GM13976 (cell line): ENCODE results near the gene ATP2B1.
A peak's percentile ranks its signal among the peaks of the same experiment; 100 is the strongest.

Experiments
- DNase-seq: peaks from one replicate; pipeline ENCODE4 v3.0.0; 2012; ENCODE audit warnings: low spot score
- CTCF ChIP-seq: IDR thresholded peaks from 2 replicates; pipeline ENCODE4 v1.5.1; 2012; ENCODE audit warnings: borderline replicate concordance, mild to moderate bottlenecking; ENCODE audit not compliant: insufficient read depth; ENCODE audit errors: extremely low read depth, missing control alignments, control extremely low read depth
- in situ Hi-C: fragments of 300-500 bp; cut with MboI; formaldehyde crosslinking; loops from one replicate; pipeline ENCODE4 v1.12.0; 2022; ENCODE audit warnings: low sequenced_read_pairs, mixed read lengths, inconsistent platforms; ENCODE audit not compliant: unreplicated experiment

Gene ATP2B1

DNA sequence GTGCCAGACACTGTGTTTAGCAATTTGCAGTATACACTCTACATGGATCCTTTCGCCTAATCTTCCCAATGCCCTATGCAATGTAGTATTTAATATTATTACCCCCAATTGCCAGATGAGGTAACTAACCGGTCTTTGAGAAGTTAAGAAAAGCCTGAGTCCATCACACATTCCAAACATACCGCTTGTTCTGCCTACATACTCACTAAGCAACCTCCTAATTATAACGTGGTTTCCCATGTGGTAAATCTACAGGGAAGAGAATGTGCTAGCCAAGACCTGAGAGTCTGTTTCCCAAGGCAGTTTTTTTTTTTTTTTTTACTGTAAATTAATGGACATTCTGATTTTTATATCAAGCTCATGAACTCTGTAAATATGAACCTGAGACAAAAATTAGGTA lies 37.2 kb downstream of the ATP2B1 start:
- TF ChIP-seq CTCF: no peak
- DNase-seq: no peak
- in situ Hi-C loops: no loop called here

DNA sequence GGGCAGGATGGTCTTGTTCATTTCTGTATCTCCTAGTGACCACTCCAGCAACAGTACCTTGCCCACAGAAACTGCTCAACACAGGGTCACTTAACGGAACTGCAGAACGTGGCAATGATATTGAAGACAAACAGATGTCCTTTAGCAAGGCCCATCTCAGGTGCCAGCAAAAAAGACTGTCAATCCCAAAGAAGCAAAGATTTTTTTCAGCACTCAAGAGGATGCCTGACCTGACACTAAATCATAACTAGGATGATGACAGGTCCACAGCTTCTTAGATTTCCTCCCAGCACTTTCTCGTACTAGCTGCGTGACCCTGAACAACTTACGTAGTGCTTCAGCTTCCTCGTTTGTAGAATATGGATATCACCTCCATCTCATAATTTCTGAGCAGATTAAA lies 39.4 kb downstream of the ATP2B1 start:
- TF ChIP-seq CTCF: no peak
- no peak for DNase-seq
- in situ Hi-C loops: no loop called here

- no peak for DNase-seq
- in situ Hi-C loops: no loop called here
- TF ChIP-seq CTCF: no peak
Observed at GRCh38 chr12:89665556-89665955, 43.1 kb downstream of the ATP2B1 start.

DNA sequence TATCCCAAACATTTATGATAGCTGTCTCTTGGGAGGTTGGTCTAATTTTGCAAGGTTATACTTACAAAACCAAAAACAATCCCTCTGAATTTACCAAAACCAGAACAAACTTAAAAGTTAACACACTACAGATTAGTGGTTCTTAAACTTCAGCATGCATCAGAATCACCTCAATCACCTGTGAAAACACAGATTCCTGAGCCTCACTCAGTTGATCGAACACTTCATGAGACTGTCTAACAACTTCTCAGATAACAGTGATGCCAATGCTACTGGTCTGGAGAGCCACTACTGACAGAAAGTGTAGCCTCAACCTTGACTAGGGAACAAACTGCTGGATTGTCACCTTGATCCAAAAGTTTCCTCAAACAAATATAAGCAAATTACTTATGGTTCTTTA lies 44.2 kb downstream of the ATP2B1 start:
- no peak for DNase-seq
- TF ChIP-seq CTCF: no peak
- in situ Hi-C loops: no loop called here

- DNase-seq: peak; percentile 32
- in situ Hi-C loops: no loop called here
- TF ChIP-seq CTCF: no peak
Observed at GRCh38 chr12:89663577-89664357, 44.9 kb downstream of the ATP2B1 start.

DNA sequence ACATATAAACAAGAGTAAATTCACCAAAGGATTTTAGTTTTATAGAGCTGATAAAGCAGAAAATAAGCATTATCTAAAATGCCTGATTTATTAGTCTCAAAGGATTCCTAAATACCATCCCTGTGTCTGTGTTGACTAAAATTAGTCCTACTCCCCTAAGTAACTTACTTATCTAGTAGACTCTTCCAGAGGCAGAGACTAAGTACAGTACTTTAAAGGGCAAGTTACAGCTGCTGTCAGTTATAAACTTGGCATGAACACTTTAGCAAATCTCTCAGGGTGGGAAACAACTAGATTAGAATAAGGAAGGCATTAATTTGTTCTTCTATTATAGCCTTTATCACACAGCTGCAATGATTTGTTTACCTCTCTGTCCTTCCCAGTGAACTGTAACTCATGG lies 46.0 kb downstream of the ATP2B1 start:
- no peak for TF ChIP-seq CTCF
- in situ Hi-C loops: no loop called here
- no peak for DNase-seq

- no peak for DNase-seq
- in situ Hi-C loops: no loop called here
- TF ChIP-seq CTCF: no peak
Observed at GRCh38 chr12:89661706-89662330, 46.8 kb downstream of the ATP2B1 start.
